ENCODE data around the gene TSPOAP1.

GRCh38 chr17:58364270-58364942 is 35.8 kb upstream of the TSPOAP1 start:
- no peak for TF ChIP-seq RFX5 (IDR thresholded peaks at IDR 0.05; ENCODE audit: low read length)
- no peak for TF ChIP-seq CTCF (IDR thresholded peaks at IDR 0.05)
- no peak for TF ChIP-seq RXRA (IDR thresholded peaks at IDR 0.05; ENCODE audit: borderline replicate concordance, low read depth)
- no peak for TF ChIP-seq POLR2AphosphoS5 (IDR thresholded peaks at IDR 0.05; ENCODE audit: low read depth, low read length)
- no peak for TF ChIP-seq REST (IDR thresholded peaks at IDR 0.05; ENCODE audit: low read depth, low read length)

Measured in SK-N-SH (cell line).